ENCODE data around the gene B4GALNT4. TPM values are rescaled to one million over a fixed set of nuclear protein-coding genes. Genes with fewer than 3 reads are reported as not detected.

B4GALNT4 gene
- total RNA-seq, 1 experiment from 2014 or later, result 88.0 TPM

GRCh38 chr11:356610-357009, 12.7 kb upstream of the B4GALNT4 start (continued):
- TF ChIP-seq AFF4 (CRISPR knock-in tag; IDR thresholded peaks at IDR 0.05; ENCODE audit: borderline replicate concordance) (no peak), IRF2 (CRISPR knock-in tag; IDR thresholded peaks at IDR 0.05; ENCODE audit: borderline replicate concordance, low read depth) (no peak), FOXK1 (CRISPR knock-in tag; IDR thresholded peaks at IDR 0.05) (no peak), ZNF396 (CRISPR knock-in tag; IDR thresholded peaks at IDR 0.05; ENCODE audit: borderline replicate concordance) (no peak), ATF3 (CRISPR knock-in tag; conservative IDR thresholded peaks at IDR 0.05) (no peak), ZNF138 (CRISPR knock-in tag; conservative IDR thresholded peaks at IDR 0.05) (no peak), TEAD4 (CRISPR knock-in tag; IDR thresholded peaks at IDR 0.05) (no peak)

DNA sequence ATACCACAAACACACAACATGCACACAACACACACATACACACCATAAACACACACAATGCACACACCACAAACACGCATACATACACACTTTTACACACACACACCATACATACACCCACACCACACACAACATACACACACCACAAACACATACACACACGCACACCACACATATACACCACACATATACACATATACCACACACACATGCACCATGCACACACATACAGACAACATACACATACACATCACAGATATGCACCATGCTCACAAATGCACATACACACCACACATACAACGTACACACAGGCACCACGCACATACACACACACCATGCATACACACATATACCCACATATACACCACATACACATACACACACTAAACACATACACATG, 11.7 kb upstream of the B4GALNT4 start:
- peaks cover 13% of the 10 kb centered on the region for H3K36me3 Mint-ChIP-seq
- POLR2A ChIA-PET, result no interaction called here
- H3K27me3 Mint-ChIP-seq (ENCODE audit: low read depth), result peaks cover 16% of the 10 kb centered on the region
- CTCF ChIA-PET, result interaction anchor here (1.8 kb wide), 1 partner anchor 107 kb away, joined by 11 read pairs; no protein-coding TSS in a partner anchor
- no peak overlapping the region for H3K4me3 Mint-ChIP-seq
- H3K4me1 Mint-ChIP-seq, result peaks cover 23% of the 10 kb centered on the region
- no peak for ATAC-seq
- no peak overlapping the region for H3K27ac Mint-ChIP-seq
- H3K9me3 Mint-ChIP-seq, result peaks cover 27% of the 10 kb centered on the region
- DNase-seq (ENCODE audit: low spot score), result no peak
- no peak for TF ChIP-seq MLX (CRISPR knock-in tag; IDR thresholded peaks at IDR 0.05)
- TF ChIP-seq JAZF1 (CRISPR knock-in tag; IDR thresholded peaks at IDR 0.05), result no peak
- TF ChIP-seq ZBTB21 (CRISPR knock-in tag; IDR thresholded peaks at IDR 0.05; ENCODE audit: borderline replicate concordance), result no peak
- no peak for TF ChIP-seq ESRRA (CRISPR knock-in tag; IDR thresholded peaks at IDR 0.05; ENCODE audit: borderline replicate concordance)
- TF ChIP-seq AR (CRISPR knock-in tag; IDR thresholded peaks at IDR 0.05), result no peak
- TF ChIP-seq E2F5 (CRISPR knock-in tag; IDR thresholded peaks at IDR 0.05), result no peak
- no peak for TF ChIP-seq ZNF232 (CRISPR knock-in tag; IDR thresholded peaks at IDR 0.05)
- TF ChIP-seq, protein P1, sequence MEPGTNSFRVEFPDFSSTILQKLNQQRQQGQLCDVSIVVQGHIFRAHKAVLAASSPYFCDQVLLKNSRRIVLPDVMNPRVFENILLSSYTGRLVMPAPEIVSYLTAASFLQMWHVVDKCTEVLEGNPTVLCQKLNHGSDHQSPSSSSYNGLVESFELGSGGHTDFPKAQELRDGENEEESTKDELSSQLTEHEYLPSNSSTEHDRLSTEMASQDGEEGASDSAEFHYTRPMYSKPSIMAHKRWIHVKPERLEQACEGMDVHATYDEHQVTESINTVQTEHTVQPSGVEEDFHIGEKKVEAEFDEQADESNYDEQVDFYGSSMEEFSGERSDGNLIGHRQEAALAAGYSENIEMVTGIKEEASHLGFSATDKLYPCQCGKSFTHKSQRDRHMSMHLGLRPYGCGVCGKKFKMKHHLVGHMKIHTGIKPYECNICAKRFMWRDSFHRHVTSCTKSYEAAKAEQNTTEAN (CRISPR knock-in tag; IDR thresholded peaks at IDR 0.05), result no peak
- TF ChIP-seq CREM (CRISPR knock-in tag; IDR thresholded peaks at IDR 0.05), result no peak
- TF ChIP-seq NFYB (CRISPR knock-in tag; conservative IDR thresholded peaks at IDR 0.05; ENCODE audit: low read depth), result no peak
- TF ChIP-seq TCF7 (CRISPR knock-in tag; IDR thresholded peaks at IDR 0.05; ENCODE audit: low read depth), result no peak
- no peak for TF ChIP-seq ZNF512 (CRISPR knock-in tag; IDR thresholded peaks at IDR 0.05; ENCODE audit: borderline replicate concordance)
- no peak for TF ChIP-seq E2F1 (CRISPR knock-in tag; IDR thresholded peaks at IDR 0.05)
- TF ChIP-seq KAT7 (CRISPR knock-in tag; IDR thresholded peaks at IDR 0.05; ENCODE audit: borderline replicate concordance), result no peak
- no peak for TF ChIP-seq NFE2L1 (CRISPR knock-in tag; IDR thresholded peaks at IDR 0.05)
- no peak for TF ChIP-seq ZSCAN18 (CRISPR knock-in tag; IDR thresholded peaks at IDR 0.05)

All from WTC11 (cell line).